ENCODE measurements around the gene TRAPPC2L.

The TRAPPC2L gene

DNA sequence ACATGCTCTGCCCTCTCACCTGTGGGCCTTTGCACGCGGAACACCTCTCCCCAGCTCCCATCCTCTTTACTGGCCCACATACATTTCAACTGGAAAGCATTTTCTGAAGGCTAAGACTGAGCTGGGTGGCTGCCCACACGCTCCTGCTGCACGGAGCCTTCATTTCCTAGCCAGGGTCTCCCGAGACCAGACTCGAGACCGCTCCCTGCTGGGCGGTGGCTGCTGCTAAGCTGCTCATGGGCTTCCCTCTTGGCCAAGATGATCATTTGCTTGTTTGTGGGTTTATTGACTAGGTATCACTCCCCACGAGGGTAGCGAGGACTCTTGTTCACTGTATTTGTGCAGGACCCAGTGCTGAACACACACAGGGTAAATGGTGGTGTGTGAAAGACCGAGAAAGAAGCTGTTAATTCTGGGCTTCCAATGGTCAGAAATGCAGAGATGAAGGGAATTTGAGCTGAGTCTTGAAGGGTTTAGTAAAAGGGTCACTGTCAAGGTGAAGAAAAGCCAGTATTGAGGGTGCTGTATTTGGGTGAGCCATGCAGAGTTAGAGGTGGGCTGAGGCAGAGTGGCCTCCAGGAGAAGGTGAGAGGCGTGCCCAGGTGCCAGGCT lies 907 bp downstream of the TRAPPC2L start:
- peak; percentile 46 to 65 for DNase-seq (ENCODE audit: extremely low read depth in 1 of 2, low read depth in 1 of 2)

DNA sequence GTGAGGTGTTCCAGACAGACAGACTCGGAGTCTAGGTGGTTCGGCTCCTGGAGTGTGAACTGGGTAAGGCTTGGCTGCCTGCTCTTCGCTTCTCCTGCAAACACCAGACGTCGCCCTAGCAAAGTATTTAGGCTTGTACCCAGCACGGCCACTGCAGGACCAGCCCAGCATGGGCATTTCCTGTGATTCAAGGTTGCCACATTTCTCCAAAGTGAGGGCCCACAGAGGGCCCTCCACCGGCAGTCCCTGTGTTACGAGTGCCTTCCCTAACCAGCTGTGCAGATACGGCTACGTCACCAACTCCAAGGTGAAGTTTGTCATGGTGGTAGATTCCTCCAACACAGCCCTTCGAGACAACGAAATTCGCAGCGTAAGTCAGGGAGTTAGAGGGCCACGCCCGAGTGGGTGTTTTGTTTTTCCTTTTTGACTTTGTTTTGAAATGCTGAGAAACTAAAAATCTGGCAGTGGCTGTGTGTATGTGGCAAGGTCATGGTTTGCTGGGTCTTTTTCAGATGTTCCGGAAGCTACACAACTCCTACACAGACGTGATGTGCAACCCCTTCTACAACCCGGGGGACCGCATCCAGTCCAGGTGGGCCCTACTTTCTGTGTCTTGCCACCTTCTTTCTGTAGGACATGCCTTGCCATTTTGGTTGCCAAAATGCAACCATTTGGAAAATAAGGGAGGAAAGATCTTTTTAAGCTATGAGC lies 2.6 kb downstream of the TRAPPC2L start:
- no peak for DNase-seq (ENCODE audit: extremely low read depth in 1 of 2, low read depth in 1 of 2)

DNA sequence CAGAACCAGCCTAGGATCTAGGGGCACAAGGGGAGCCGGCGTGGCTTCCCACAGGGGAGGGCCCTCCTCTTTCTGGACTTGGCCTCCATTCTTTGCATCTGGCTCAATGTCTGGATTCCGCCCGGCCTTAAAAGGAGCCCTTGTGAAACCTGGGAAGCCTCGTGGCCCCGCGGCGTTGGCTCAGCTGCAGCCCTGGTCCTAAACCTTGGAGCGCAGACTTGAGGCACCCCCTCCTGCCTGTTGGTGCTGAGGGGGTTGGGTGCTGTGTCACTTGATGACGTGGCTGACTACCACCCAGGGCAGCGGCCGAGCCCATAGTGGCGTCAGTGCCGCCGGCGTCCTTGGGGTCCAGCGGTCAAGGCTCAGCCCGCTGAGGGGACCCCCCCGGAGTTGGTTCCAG lies 4.4 kb downstream of the TRAPPC2L start:
- DNase-seq (ENCODE audit: extremely low read depth in 1 of 2, low read depth in 1 of 2): no peak

DNA sequence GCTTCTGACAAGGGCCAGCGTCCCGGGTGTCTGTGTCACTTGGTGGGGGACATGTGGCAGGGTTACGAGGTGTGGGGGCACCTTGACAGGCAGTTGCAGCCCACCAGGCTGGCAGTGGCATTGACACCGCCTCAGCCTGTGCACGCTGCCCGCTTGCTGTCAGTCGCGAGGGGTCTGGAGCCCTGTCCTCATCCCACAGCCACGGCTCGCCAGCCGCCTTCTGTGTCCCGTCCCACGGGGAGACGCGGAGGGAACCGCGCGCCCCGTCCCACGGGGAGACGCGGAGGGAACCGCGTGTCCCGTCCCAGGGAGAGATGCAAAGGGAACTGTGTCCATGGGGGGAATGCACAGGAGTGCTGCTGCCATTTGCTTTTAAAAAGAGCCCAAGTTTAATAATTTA lies 6.0 kb downstream of the TRAPPC2L start:
- DNase-seq (ENCODE audit: extremely low read depth in 1 of 2, low read depth in 1 of 2): no peak

DNA sequence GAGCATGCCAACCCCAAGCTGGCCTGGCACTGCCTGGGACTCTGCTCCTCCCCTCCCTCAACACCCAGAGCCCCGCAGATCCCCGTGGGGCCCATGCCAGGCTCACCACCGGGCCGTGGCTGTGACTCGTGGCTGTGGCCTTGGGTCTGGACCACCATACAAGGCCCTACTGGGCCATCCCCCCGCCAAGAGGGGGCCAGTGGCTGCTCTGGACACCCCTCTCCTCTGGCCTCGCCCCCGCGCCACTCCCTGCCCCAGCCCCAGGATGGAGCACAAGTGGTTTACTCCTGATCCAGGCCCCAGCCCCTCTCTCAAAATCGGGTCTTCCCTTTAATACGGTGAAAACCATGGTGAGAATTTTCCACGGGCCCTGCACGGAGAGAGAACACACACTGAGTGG lies 6.5 kb downstream of the TRAPPC2L start:
- no peak for DNase-seq (ENCODE audit: extremely low read depth in 1 of 2, low read depth in 1 of 2)

DNA sequence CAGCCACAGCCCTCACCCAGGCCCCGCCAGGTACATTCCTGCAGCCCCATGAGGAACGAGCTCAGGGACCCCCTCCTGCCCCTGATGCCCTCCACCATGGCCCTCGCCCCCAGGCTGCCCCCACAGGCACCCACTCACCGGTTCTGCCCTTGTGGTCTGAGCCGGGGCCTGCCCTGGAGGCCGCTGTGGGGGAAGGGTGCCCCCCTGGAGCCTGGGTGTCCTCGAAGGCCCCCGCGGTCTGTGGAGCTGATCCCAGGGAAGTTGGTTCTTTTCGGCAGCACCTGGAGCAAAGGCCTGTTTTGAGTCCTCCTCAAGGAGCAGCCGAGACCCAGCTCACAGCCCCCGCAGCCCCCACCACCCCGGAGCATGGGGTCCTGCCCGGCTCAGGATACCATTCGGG lies 7.2 kb downstream of the TRAPPC2L start:
- DNase-seq (ENCODE audit: extremely low read depth in 1 of 2, low read depth in 1 of 2): no peak

DNA sequence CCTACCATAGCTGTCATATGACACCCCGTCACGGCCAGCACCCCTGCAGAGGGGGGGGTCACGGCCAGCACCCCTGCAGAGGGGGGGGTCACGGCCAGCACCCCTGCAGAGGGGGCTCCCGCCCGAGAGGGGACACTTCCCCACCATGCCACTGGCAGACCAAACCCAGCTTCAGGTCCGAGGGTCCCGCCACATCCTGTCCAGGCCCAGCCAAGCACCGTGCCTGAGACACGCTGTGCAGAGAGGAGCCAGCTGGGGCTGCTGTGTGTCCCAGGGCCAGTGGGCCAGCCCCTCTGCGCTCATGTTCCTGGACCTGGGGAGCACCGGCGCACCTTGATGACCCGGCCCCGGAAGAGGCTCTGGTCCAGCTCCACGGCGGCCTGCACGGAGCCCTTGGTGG lies 7.6 kb downstream of the TRAPPC2L start:
- no peak for DNase-seq (ENCODE audit: extremely low read depth in 1 of 2, low read depth in 1 of 2)

DNA sequence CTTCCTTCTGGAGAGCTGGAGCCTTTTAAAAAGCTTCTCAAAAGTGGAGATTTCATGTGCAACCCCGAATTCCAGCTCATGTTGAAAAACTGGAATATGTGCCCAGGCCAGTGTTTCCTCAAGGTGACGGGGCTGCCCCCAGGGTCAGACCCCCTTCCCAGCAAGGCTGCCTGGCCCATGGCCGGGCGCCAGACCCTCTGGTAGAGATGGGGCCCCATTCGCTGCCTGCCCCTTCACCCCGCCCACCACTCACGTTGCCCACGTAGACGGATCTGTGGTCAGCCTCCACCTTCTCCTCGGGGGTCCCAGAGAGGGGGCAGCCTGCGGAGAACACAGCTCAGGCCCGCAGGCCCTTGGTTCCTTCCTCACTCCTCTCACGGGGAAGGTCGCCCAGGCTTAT lies 8.4 kb downstream of the TRAPPC2L start:
- no peak for DNase-seq (ENCODE audit: extremely low read depth in 1 of 2, low read depth in 1 of 2)

DNA sequence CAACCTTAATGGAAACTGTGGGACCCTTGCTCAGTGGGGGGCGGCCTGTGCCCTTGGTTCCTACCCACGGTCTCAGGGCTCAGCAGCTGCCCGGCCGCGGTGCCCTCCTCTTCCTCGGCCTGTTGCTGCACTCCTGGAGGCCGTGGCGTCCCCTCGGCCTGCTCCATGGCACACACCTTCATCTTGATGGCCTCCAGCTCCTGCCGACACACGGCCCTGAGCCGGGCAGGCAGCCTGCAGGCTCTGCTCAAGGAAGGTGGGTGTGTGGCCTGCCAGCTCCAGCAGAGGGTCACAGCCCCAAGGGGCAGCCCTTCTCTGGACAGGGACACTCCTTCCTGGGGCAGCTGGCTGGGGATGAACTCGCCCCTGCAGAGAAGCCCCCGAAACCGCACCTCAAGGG lies 8.8 kb downstream of the TRAPPC2L start:
- no peak for DNase-seq (ENCODE audit: extremely low read depth in 1 of 2, low read depth in 1 of 2)

DNA sequence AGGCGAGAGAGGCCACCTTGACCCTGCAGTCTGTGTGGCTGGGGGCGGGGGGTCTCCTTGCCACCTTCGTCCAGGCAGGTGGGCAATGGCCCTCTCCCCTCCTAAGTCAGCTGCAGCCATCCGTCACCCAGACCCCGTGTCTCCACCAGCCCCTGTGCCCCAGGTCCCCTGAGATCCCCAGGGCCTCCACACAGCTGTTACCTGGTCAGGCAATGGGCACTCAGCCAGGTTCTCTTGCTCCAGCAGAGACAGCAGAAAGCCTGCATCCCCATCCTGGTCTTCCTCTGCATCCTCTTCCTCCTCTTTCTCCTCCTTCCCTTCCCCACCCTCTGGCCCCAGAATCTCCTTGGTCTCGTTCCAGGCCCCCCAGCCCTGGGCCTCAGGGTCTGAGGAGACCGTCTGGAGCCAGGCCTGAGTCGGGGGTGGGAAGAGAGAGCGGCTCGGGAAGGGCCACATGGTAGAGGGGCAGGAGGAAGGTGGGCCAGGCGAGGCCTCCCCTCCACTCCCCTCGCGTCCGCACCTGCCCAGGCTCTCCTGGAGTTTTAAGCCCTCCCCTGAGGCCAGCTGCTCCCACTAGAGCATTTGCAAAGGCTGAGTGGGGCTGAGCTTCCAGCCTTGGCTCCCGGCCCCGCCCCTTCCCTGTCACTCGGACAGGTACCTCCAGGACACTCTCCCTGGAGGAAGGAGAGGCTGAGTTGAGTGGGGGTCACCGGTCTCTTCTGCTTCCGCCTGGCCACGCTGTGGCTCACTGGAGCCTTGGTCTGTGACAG lies 9.4 kb downstream of the TRAPPC2L start, which contains the start of gene PABPN1L:
Gene PABPN1L (minus strand): TSS at position 510 of the 770 bp plus-strand sequence. CDS start 54 bp downstream, at position 456.
- no peak for DNase-seq (ENCODE audit: extremely low read depth in 1 of 2, low read depth in 1 of 2)

DNA sequence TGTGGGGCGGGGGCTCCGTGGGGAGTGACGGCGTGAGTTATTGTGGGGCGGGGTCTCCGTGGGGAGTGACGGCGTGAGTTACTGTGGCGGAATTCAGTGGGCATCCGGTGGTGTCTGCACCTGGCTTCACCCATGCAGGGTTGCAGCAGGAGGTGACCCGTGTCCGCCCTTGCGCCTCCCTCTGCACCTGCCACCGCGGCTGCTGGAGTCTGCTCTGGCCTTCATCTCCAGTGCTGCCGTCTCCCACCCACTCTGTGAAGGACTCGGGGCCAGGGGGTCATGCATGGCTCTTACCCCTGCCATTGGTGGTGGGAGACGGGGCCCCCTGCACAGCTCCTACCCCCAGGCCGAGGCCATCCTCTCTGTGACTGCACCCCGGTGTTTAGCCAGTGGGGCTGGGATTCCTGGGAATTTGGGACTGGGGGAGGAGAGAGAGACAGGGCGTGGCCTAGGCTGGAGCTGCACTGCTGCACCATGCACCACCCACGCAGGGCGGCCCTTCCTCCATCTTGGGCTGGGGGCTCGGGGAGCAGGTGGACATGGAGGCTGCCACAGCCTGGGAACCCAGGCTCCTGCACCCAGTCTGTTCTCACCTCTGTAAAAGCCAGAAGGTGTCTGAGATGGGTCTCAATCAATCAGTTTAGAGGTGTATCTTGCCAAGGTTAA lies 10.8 kb downstream of the TRAPPC2L start:
- no peak for DNase-seq (ENCODE audit: extremely low read depth in 1 of 2, low read depth in 1 of 2)

DNA sequence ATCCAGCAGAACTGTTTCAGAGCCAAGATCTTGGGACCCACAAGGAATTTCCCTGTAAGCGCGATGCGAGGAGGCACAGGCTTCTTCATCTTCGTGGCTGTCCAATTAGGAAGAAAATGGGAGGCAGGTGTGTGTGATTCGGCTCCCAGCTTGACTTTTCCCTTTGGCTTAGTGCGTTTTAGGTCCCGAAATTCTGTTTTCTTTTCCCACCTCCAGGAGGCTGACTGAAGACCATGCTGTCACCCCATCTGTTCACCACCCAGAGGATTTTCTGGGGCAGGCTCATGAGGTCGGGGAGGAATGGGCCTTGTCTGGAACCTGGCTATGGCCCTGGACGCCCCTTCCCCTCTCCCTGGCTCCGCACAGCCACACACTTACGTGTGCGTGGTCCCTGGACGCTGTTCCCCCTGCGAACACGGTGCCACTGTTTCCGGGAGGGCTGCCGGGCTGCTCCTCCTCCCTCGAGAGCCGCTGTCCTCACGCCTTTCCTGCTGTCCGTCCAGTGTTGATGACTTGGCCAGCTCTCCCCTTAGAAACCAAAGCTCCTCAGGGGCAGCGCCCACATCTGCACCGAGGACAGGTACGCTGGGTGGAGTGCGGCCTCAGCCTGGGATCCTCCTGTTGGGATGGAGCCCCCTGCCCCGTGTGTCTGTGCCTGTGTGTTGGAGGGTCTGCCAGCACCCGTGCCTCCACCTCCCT lies 12.2 kb downstream of the TRAPPC2L start:
- DNase-seq (ENCODE audit: extremely low read depth in 1 of 2, low read depth in 1 of 2): no peak

DNA sequence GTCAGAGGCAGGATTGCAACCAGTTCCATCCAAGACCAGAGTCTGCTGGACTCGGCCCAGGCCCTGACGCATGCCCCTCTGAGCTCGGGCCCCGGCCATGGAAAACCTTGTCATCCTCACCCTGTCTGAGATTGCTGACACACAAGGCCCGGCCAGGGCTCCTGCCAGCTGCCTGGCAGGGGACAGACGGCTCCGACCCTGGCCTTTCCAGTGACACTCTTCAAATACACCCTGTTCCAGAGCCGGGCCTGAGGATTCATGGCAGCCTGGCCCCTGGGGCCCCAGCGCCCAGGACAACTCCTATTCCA lies 12.7 kb downstream of the TRAPPC2L start:
- DNase-seq (ENCODE audit: extremely low read depth in 1 of 2, low read depth in 1 of 2): no peak

DNA sequence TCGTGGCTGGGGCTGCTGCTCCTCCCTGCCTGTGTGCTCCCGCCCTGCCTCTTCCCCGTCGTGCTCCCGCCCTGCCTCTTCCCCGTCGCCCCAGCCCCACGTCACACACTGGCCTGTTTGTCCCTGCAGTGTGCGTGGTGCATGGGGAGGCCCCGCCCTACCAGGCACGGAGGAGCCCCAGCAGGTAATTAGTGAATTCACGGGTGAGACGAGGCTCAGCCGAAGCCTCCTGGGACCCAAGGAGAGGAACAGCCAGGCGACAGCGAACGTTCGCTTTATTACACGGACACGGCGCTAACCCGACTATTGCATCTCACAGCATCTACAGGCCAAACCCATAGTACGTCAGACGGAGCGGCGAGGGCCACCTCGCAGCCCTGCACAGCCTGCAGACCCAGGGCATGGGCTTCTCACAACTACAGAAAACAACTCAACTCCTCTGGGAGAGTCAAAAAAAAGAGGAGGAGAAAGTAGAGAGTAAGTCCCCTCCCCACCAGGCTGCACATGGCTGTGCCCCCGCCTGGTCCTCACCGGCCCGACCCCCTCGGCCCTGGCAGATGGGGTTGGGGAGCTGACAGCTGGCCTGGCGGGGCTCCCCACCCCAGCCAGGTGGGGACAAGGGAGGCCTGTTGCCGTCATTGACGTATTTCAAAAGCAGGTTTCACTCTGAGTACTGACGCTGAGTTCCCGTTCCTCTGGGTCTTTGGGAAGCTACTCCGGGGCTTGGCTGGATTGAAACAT lies 13.9 kb downstream of the TRAPPC2L start:
- no peak for DNase-seq (ENCODE audit: extremely low read depth in 1 of 2, low read depth in 1 of 2)

DNA sequence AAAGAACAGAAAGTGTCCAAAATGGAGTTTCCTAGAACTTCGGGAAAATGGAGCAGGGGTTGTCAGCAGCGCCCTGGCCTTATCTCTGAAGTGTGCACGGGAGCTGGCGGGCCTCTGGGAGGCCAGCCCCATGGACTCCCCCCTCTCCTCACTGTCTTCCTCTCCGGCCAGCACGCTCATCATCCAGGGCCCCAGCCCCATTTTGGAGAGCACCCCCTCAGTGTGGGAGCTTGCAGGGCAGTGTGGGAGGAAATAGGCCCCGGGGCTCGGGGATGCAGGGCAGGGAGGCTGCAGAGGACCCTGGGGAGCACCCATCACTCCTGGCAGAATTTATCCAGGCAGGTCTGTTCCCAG lies 14.4 kb downstream of the TRAPPC2L start:
- no peak for DNase-seq (ENCODE audit: extremely low read depth in 1 of 2, low read depth in 1 of 2)

DNA sequence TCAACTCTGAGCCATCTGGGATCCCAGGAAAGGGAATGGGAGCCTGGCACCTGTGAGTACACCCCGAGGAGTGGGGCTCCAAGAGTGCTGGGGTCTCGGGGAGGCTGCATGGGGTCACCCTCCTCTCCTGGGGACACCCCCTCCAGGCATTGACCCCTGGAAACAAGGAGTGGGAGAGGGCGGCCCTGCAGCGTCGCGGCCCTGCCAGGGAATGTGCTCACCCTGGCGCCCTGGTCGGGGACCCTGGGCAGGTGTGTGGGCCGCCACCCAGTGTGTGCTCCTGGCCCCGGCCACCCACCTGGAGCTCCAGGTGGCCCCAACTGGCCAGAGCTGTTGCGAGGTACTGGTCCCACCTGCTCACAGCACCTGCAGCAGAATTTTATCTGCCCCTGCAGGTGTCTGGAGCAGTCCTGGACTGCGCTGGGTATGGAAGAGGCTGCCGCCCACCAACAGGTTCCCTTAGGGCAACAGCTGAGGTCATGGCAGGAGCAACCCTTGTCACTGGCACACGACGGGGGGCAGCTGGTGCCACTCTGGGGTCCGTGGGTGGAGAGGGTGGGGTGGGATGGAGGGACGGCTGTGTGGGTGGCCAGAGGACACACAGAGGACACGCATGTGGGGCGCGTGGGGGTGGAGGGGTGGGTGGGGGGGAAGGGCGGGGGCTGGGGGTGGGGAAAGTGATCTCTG lies 14.9 kb downstream of the TRAPPC2L start:
- DNase-seq (ENCODE audit: extremely low read depth in 1 of 2, low read depth in 1 of 2): no peak

DNA sequence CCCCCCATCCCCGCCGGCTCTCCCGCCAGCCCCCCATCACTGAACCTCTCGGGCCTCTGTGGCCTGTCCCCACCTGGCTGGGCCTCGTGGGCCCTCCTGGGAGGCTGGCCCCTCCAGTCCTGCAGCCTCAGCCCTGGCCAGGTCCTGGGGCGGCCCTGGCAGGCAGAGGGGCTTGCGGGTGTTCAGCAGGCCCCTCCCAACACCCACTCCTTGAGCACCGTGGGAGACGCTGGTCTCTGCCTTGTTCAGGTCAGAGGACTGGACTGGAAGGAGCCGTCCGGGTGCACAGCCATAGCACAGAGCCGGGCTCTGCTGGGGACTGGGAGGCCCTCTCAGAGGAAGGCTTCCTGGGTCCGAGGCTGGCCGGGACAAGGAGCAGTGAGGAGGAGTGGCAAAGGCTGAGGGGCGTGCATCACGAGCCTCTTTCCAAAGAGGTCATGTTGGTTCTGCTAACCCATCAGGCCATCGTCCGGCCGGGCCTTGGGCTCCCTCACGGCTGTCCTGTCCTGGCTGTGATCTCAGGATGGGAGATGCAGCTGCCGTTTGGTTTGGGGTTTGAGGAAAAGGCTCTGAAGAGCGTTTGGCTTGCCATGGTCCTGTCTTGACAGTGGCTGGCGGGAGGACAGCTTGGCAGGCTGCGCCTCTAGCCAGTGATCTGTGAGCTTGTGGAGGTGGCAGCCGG lies 15.9 kb downstream of the TRAPPC2L start:
- no peak for DNase-seq (ENCODE audit: extremely low read depth in 1 of 2, low read depth in 1 of 2)

DNA sequence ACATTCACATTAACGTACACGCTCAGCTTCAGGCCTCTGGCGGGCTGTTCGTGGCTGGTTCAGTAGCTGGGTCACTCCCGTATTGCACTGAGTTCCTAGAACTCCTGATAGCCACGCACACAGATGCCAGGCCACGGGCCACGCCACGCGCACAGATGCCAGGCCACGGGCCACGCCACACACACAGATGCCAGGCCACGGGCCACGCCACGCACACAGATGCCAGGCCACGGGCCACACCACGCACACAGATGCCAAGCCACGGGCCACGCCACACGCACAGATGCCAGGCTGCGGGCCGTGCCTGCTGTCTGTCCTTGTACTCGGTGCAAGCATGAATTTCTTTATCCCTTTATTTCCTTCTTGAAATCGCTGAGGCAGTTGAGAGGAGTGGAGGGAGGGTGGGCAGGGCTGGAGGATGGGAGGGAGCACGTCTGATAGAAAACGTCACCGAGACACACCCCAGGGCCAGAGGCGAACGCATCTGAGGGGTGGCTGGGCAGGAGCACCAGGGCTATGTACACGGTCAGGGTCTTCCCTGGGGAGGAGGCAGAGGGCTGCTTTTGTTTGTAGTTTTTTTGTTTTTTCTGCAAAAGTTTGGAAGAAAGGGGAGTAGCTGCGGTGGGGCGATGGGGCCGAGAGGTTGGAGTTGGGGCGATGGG lies 18.1 kb downstream of the TRAPPC2L start:
- DNase-seq (ENCODE audit: extremely low read depth in 1 of 2, low read depth in 1 of 2): no peak

Data from stimulated activated CD8-positive, alpha-beta memory T cell treated with anti-CD3 and anti-CD28 coated beads, Interleukin-7, amount 100 ng/mL, for 48 hours (primary cell).